ENCODE measurements around the gene C8G.
A peak's percentile ranks its signal among the peaks of the same experiment; 100 is the strongest.

C8G gene

DNA sequence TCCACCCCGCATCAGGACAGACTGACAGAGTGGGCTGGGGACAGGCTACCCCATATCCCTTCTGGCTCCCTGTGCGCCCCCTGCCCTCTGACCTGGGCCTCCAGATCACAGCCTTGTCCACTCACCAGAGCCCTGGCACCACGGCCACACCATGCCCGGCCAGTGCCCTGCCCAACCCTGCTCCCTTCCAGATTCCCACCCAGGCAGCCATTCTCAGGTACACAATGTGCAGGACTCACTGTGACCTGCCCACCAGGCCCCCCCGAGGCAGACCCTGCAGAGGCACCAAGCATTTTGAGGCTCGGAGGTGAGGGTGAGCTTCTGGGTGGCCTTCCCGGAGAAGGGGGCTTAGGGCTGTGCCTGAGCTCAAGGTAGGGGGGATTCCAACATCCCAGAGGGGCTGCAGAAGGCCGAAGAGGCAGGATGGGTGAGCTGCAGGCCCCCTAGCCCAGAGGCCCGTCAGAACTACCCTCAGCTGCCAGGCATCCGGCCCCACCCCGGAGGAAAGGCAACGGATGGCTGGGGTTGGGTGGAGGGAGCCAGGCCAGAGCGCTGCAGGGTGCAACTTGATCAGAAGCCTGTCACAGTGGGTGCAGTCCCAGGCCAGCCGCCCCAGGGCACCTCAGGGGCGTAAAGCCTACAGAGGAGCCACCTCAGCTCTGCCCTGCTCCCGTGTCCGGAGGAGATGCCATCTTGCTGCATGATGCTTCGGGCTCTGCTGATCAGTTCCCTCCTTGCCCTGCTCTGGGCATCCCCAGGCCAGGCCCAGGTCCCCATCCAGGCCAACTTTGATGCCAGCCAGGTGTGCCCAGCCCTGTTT lies 37.4 kb downstream of the C8G start, which contains the start of gene LCNL1:
LCNL1 (plus strand) TSS at position 762 of the 820 bp plus-strand sequence. CDS start 594 bp downstream, outside the sequence.
- no peak for DNase-seq (ENCODE audit: low read depth in 2 of 2)

DNA sequence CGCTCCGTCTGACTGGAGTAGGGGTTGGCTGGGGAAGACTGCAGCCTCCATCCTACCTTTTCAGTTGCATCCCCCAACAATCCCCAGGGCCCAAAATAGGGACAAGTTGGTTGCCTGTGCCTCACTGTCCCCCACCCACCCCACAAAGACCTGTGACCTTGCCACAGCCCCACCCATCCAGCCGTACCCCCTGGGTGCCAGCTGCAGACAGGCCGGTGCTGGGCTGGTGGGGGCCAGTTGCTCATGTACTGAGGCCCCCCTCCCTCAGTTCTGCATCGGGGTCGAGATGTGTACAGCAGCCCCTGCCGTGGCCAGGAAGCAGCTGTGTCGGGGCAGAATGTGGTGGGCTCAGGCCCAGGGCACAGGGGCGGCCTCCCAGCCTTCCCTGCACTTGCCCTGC lies 38.1 kb downstream of the C8G start:
- DNase-seq (ENCODE audit: low read depth in 2 of 2) = no peak

DNA sequence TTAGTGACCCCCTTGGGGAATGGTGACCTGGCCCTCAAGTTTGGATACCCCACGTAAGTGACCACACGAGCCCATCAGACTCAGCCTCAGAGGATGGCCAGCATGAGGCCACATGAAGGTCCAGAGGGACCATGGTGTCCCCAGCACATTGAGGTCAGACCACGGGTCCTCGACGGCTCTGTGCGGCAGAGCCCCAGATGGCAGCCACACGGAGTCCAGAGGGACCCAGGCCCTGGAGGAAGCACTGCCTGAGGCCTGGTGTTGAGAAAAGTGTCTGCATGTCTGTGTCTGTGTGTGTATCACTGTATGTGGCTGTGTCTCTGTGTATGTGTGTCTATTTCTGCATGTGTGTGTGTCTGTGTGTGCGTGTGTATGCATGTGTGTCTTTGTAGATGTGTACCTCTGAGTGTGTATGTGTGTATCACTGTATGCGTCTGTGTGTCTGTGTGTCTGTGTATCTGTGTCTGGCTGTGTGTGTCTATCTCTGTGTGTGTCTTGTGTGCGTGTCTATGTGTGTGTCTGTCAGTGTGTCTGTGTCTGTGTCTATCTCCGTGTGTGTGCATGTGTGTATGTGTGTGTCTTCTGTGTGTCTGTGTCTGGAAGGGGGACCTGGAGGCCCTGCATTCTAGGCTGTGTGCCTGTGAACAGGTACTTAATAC lies 38.7 kb downstream of the C8G start:
- DNase-seq (ENCODE audit: low read depth in 2 of 2) = no peak

DNA sequence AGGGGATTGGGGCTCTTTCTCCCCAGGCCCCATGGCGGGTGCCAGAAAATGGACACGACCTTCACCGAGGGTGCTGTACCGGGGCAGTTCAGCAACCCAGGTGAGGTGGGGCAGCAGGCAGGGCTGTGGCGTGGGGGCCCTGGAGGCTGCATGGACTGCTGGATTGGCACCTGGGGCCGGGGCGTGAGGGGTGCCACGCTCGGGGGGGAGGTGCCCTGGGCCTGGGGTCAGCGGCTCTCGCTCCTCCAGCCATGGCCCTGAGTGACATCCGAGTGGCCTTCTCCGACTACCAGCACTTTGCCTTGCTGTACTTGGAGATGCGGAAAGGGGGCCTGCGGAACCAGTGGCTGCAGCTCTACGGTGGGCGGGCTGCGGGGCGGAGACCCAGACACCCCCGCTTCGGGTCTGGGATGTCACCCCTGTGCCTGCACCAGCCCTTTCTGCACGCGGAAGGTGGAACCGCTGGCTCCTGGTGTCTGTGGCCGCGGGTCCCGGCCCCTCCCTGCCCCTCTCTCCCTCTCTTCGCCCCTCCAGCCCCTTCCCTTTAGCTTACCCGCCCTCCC lies 39.5 kb downstream of the C8G start:
- DNase-seq (ENCODE audit: low read depth in 2 of 2) = no peak

DNA sequence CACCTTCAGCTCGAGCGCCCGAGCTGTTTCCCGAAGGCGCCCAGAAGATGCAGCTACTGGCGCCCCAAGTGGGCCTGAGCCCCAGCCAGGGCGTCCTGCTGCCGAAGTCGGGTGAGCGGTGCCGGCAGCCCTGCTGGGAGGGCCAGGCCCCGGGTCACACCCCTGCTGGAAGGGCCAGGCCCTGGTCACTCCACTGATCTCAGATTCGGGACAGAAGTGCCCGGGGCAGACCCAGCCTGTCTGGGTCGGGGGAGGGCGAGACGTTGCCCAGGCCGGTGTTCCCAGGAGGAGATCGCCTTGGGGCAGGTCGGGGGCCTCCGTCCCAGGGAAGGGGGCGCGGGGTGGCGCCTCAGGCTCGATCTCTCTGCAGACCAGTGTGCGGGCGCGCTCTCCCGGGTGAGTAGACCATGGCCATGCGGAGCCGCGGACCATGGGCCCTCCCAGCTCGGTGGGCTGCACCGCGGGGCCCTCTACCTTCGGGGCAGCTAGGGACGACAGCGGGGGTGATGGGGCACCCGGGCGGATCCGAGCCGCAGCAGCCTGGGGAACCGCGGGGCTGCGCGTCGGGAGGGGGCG lies 40.1 kb downstream of the C8G start:
- DNase-seq (ENCODE audit: low read depth in 2 of 2) = no peak

DNA sequence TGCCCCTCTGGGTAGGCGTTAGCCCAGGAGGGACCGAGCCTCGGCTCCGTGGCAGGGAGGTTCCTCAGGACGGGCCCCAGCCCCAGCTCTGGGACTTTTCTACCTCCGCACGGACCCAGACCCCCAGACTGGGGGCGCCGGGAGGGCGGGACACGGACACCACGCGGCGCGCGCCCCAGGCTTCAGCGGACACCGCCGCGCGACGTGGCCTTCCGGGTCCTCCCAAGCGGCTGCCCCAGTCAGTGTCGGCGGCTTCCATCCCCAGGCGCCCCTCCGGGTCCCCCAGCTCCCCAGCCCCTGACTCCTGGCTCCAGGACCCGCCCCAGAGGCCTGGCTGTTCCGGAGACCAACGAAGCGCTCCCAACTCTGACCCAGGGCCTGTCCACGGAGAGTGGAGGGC lies 40.8 kb downstream of the C8G start:
- DNase-seq (ENCODE audit: low read depth in 2 of 2) = no peak

DNA sequence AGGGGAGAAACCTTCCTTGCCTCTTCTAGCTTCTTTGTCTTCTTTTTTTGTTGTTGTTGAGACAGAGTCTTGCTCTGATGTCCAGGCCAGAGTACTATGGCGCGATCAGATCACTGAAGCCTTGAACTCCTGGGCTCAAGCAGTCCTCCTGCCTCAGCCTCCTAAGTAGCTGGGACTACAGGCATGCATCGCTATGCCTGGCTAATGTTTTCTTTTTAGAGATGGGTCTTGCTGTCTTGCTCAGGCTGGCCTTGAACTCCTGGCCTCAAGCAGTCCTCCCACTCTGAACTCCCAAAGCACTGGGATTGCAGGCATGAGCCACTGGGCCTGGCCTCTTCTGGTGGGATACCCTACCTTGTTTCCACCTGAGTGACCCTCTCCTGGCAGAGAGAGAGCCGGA lies 43.8 kb downstream of the C8G start:
- no peak for DNase-seq (ENCODE audit: low read depth in 2 of 2)

DNA sequence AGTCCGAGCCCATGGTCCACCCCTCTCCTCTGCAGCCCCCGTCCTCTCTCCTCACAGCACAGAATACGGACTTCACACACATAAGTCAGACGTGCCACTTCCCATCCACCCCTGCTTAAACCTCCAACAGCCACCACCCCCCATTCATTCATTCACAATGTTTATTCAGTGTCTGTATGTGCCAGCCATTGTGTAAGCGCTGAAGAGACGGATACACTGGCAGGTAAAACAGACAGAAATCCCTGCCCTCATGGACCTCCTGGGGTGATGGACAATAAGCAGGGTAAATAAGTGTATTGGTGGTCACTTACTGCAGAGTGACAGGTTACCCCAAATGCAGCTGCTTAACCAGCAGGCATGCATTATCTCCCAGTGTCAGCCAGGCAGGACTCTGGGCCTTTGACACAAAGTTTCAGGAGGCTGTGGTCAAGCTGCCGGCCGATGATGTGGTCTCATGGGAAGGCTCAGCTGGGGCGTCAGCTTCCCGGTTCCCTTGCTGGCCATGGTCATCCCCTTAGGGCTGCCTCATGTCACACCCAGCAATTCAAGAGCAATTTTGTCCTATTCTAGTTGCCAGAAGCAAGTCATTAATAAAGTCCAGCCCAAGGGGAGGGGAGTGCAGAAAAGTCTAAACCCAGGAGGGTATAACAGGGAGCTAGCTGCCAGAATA lies 45.3 kb downstream of the C8G start:
- DNase-seq (ENCODE audit: low read depth in 2 of 2) = no peak

DNA sequence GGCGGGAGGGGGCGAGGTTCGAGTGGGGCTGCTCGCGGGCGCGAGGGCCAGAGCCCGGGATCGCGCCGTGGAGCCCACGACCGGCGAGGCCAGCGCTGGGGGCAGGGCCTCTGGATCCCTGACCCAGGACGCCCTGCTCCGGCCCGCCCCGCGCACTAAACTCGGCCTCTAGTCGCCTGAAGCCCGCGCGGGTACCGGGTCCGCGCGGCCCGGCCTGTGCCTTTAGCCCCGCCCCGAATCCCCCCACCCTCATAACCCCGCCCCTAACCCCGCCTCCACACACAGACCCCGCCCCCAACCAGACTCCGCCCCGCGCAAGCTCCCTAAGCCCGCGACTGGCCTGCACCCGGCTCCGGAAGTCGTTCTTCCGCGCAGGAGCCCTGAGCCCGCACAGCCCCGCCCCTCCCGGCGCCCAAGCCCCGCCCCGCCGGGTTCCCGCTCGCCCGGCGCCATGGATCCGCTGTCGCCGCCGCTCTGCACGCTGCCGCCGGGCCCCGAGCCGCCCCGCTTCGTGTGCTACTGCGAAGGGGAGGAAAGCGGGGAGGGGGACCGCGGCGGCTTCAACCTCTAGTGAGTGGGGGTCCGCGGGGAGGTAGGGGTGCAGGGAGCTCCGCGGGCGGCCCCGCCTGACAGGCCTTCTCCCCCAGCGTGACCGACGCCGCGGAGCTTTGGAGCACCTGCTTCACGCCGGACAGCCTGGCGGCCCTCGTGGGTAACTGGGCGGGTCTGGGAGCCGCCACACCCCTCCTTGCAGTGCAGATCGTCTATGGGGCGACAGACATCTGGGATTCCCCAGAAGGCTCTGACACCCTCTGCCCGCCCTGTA lies 47.2 kb downstream of the C8G start, which contains the start of gene PAXX:
PAXX (plus strand) TSS at position 430 of the 826 bp plus-strand sequence; CDS start at position 452, 22 bp downstream.
- peak; percentile 81 to 87 for DNase-seq (ENCODE audit: low read depth in 2 of 2)

DNA sequence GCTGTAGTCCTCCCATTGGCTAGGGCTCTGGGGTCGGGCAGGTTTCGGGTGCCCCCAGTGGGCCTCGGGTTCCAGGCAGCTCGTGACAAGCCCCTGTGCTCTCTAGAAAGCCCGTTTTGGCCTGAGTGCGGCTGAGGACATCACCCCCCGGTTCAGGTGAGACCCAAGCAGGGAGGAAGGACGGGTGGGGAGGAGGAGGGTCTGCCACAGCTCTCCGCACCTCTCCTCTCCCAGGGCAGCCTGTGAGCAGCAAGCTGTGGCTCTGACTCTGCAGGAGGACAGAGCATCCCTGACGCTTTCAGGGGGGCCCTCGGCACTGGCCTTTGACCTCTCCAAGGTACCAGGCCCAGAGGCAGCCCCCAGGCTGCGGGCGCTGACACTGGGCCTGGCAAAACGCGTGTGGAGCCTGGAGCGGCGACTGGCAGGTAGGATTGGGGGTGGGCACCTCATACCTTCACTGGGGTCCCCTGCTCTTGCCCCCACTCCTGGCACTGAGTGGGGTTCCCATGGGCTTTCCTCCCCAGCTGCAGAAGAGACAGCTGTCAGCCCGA lies 47.9 kb downstream of the C8G start:
- DNase-seq (ENCODE audit: low read depth in 2 of 2) = no peak

DNA sequence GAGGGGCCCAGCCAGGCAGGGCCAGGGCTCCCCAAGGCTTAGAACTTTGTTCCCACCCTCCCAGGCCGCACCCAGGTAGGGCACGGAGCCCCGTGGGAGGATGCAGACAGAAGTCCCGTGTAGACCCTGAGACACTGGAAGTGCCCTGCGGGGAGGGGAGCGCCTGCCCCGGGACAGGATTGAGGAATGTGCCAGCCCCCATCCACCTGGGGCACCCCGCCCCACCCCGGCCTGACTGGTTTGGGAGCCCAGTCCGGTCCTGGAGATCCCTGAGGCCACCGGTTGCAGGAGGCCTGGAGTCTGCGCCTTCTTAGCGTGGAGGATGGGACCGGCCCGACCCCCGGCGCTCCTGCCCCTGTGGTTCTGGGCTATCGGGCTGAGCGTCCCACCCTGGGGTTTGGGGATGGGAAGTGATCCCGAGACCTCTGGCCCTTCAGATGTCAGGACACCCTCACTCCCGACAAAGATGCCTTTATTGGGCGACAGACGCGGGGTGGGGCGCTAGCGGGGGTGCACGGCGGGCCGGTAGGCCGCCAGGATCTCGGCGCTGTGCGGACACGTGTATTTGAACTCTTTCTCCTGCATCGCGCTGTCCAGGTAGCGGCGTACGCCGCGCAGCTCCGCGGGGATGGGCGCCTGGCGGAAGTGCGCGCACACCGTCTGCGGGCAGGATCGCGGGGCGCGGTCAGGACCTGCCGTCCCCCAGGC lies 49.3 kb downstream of the C8G start:
- no peak for DNase-seq (ENCODE audit: low read depth in 2 of 2)

DNA sequence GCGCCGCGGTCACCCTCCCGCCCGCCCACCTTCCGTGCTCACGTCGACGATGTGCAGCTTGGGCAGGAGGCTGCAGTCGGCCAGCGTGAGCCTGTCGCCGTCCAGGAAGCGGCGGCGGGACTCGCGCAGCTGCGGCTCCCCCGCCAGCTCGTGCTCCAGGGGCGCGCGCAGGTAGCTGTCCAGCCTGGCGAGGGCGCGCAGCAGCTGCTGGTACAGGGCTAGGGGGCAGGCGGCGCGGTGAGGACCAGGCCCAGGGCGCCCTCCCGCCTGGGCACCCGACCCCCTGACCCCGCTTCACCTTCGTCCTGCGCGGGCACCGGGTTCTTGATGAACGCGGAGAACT lies 49.8 kb downstream of the C8G start:
- no peak for DNase-seq (ENCODE audit: low read depth in 2 of 2)

DNA sequence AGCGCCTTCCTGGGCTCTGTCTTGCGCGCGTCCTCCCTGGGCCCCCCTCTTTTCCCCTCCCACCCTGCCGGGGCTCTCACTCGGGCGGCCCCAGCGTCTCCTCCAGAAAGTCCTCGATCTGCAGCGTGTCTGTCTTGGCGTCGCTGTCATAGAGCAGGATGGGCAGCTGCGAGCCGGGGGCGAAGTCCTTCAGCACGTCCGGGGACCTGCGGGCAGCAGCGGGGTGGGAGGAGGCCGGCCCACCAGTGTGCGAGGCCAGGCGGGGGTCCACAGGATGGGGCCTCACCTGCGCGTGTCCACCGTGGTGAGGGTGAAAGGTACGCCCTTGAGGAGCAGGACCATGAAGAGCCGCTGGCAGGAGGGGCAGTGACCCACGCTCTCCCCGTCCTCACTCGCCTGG lies 50.3 kb downstream of the C8G start:
- no peak for DNase-seq (ENCODE audit: low read depth in 2 of 2)

DNA sequence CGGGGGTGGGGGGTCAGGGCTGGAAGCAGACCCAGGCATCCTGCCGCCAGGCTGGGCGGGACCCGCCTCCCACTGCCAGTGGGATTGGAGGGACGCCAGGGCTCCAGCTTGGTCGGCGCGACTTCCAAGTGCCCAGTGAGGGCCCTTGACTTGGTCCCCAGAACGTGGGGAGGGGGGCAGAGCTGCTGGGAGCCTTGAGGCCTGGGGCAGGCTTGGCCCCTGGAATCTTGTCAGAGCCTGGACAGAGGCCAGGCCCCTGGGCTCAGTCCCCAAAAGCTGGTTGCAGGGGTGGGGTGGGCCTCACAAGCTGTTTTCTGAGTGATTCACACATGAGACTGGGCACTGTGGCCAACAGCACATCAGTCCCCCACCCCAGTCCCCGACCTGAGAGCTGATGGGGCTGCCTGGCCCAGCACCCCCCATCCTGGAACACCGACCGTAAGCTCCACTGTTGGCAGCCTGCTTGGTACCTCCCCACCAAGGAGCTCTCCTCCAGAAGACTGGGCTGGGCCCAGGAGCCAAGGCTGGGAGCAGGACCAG lies 50.8 kb downstream of the C8G start:
- no peak for DNase-seq (ENCODE audit: low read depth in 2 of 2)
